Activated naive CD8-positive, alpha-beta T cell (primary cell): Measurements from ENCODE around the gene DAG1.
"Not testable (repeated sequence)": the region's sequence is repeated elsewhere in the genome, so short reads cannot be mapped to it uniquely, and the experiment has no call there.

Experiments used
- H3K27ac Mint-ChIP-seq: one replicate; pipeline ENCODE4 v1.8.0; 2021; ENCODE audit warnings: mixed read lengths
- H3K27me3 Mint-ChIP-seq: one replicate; pipeline ENCODE4 v1.8.0; 2021; ENCODE audit warnings: mixed read lengths
- H3K36me3 Mint-ChIP-seq: one replicate; pipeline ENCODE4 v1.8.0; 2021; ENCODE audit warnings: mixed read lengths
- H3K4me1 Mint-ChIP-seq: one replicate; pipeline ENCODE4 v1.8.0; 2021; ENCODE audit warnings: low read depth, mixed read lengths
- H3K4me3 Mint-ChIP-seq: one replicate; pipeline ENCODE4 v1.8.0; 2021; ENCODE audit warnings: mild to moderate bottlenecking, mixed read lengths
- H3K9me3 Mint-ChIP-seq: one replicate; pipeline ENCODE4 v1.8.0; 2021; ENCODE audit warnings: low read depth, mixed read lengths

Gene DAG1

GRCh38 chr3:49496845-49497244 lies 26.8 kb downstream of the DAG1 start:
- not testable (repeated sequence) for H3K27me3 Mint-ChIP-seq, H3K27ac Mint-ChIP-seq, H3K36me3 Mint-ChIP-seq, H3K4me3 Mint-ChIP-seq, H3K9me3 Mint-ChIP-seq
- peaks cover 14% of the 10 kb centered on the region for H3K4me1 Mint-ChIP-seq

- no peaks in the 10 kb centered on the region for H3K9me3 Mint-ChIP-seq
Measured at GRCh38 chr3:49497606-49498005, 27.5 kb downstream of the DAG1 start.

GRCh38 chr3:49498239-49498638 lies 28.2 kb downstream of the DAG1 start:
- no peak overlapping the region for H3K4me3 Mint-ChIP-seq
- H3K27ac Mint-ChIP-seq: no peak overlapping the region

More at GRCh38 chr3:49497606-49498005, 27.5 kb downstream of the DAG1 start:
- Mint-ChIP-seq H3K4me1 (peaks cover 17% of the 10 kb centered on the region), H3K36me3 (peaks cover 4% of the 10 kb centered on the region), H3K4me3 (no peak overlapping the region), H3K27me3 (no peaks in the 10 kb centered on the region), H3K27ac (no peak overlapping the region)

GRCh38 chr3:49498648-49499047 lies 28.6 kb downstream of the DAG1 start:
- H3K4me3 Mint-ChIP-seq: no peak overlapping the region
- H3K27me3 Mint-ChIP-seq: no peaks in the 10 kb centered on the region
- H3K27ac Mint-ChIP-seq: no peak overlapping the region
- peaks cover 20% of the 10 kb centered on the region for H3K4me1 Mint-ChIP-seq
- H3K9me3 Mint-ChIP-seq: no peaks in the 10 kb centered on the region
- H3K36me3 Mint-ChIP-seq: peaks cover 4% of the 10 kb centered on the region

More at GRCh38 chr3:49498239-49498638, 28.2 kb downstream of the DAG1 start:
- no peaks in the 10 kb centered on the region for H3K27me3 Mint-ChIP-seq
- peaks cover 17% of the 10 kb centered on the region for H3K4me1 Mint-ChIP-seq
- H3K36me3 Mint-ChIP-seq: peaks cover 4% of the 10 kb centered on the region
- H3K9me3 Mint-ChIP-seq: no peaks in the 10 kb centered on the region

GRCh38 chr3:49500205-49500731 lies 30.2 kb downstream of the DAG1 start:
- H3K27ac Mint-ChIP-seq: no peak overlapping the region
- H3K4me1 Mint-ChIP-seq: peaks cover 20% of the 10 kb centered on the region
- H3K27me3 Mint-ChIP-seq: no peaks in the 10 kb centered on the region
- no peaks in the 10 kb centered on the region for H3K9me3 Mint-ChIP-seq
- H3K36me3 Mint-ChIP-seq: peaks cover 4% of the 10 kb centered on the region
- no peak overlapping the region for H3K4me3 Mint-ChIP-seq

- H3K9me3 Mint-ChIP-seq: no peaks in the 10 kb centered on the region
- H3K4me1 Mint-ChIP-seq: peaks cover 22% of the 10 kb centered on the region
- H3K27ac Mint-ChIP-seq: no peak overlapping the region
- no peak overlapping the region for H3K4me3 Mint-ChIP-seq
- no peaks in the 10 kb centered on the region for H3K27me3 Mint-ChIP-seq
- peaks cover 4% of the 10 kb centered on the region for H3K36me3 Mint-ChIP-seq
Measured at GRCh38 chr3:49500732-49501609, 30.9 kb downstream of the DAG1 start.

GRCh38 chr3:49501842-49502241 lies 31.8 kb downstream of the DAG1 start:
- Mint-ChIP-seq H3K4me3 (no peak overlapping the region), H3K36me3 (peaks cover 4% of the 10 kb centered on the region), H3K27me3 (no peaks in the 10 kb centered on the region), H3K27ac (no peak overlapping the region), H3K9me3 (no peaks in the 10 kb centered on the region), H3K4me1 (peaks cover 25% of the 10 kb centered on the region)

- Mint-ChIP-seq H3K36me3 (peaks cover 6% of the 10 kb centered on the region), H3K4me1 (peaks cover 19% of the 10 kb centered on the region), H3K4me3 (no peak overlapping the region), H3K9me3 (no peaks in the 10 kb centered on the region), H3K27me3 (no peaks in the 10 kb centered on the region), H3K27ac (no peak overlapping the region)
Measured at GRCh38 chr3:49506906-49507305, 36.8 kb downstream of the DAG1 start.

- Mint-ChIP-seq H3K27ac (no peak overlapping the region), H3K4me1 (peaks cover 10% of the 10 kb centered on the region), H3K4me3 (no peak overlapping the region), H3K36me3 (peaks cover 10% of the 10 kb centered on the region), H3K9me3 (no peaks in the 10 kb centered on the region), H3K27me3 (no peaks in the 10 kb centered on the region)
Measured at GRCh38 chr3:49509028-49509561, 39.0 kb downstream of the DAG1 start.

GRCh38 chr3:49511639-49512038 lies 41.6 kb downstream of the DAG1 start:
- Mint-ChIP-seq H3K4me1 (peaks cover 5% of the 10 kb centered on the region), H3K9me3 (no peaks in the 10 kb centered on the region), H3K27me3 (no peaks in the 10 kb centered on the region), H3K36me3 (peaks cover 13% of the 10 kb centered on the region), H3K27ac (no peak overlapping the region), H3K4me3 (no peak overlapping the region)

GRCh38 chr3:49512781-49513355 lies 42.8 kb downstream of the DAG1 start:
- Mint-ChIP-seq H3K27ac (no peak overlapping the region), H3K27me3 (no peaks in the 10 kb centered on the region), H3K4me1 (peaks cover 4% of the 10 kb centered on the region), H3K4me3 (no peak overlapping the region), H3K9me3 (no peaks in the 10 kb centered on the region), H3K36me3 (peaks cover 16% of the 10 kb centered on the region)

GRCh38 chr3:49513494-49514124 lies 43.5 kb downstream of the DAG1 start:
- Mint-ChIP-seq H3K4me1 (peaks cover 3% of the 10 kb centered on the region), H3K9me3 (no peaks in the 10 kb centered on the region), H3K27ac (no peak overlapping the region), H3K4me3 (no peak overlapping the region), H3K36me3 (peaks cover 16% of the 10 kb centered on the region), H3K27me3 (no peaks in the 10 kb centered on the region)

GRCh38 chr3:49518016-49518415 lies 47.9 kb downstream of the DAG1 start:
- Mint-ChIP-seq H3K4me1 (peaks cover 5% of the 10 kb centered on the region), H3K27ac (no peak overlapping the region), H3K36me3 (peaks cover 11% of the 10 kb centered on the region), H3K9me3 (no peaks in the 10 kb centered on the region), H3K27me3 (no peaks in the 10 kb centered on the region), H3K4me3 (no peak overlapping the region)

GRCh38 chr3:49518441-49518840 lies 48.4 kb downstream of the DAG1 start:
- Mint-ChIP-seq H3K4me1 (peaks cover 7% of the 10 kb centered on the region), H3K27me3 (no peaks in the 10 kb centered on the region), H3K9me3 (no peaks in the 10 kb centered on the region), H3K27ac (no peak overlapping the region), H3K36me3 (peaks cover 10% of the 10 kb centered on the region), H3K4me3 (no peak overlapping the region)

- Mint-ChIP-seq H3K4me1 (peaks cover 7% of the 10 kb centered on the region), H3K27me3 (no peaks in the 10 kb centered on the region), H3K27ac (no peak overlapping the region), H3K4me3 (no peak overlapping the region), H3K36me3 (peaks cover 6% of the 10 kb centered on the region), H3K9me3 (no peaks in the 10 kb centered on the region)
Measured at GRCh38 chr3:49519296-49519695, 49.2 kb downstream of the DAG1 start.
